Neutrophil (primary cell): Measurements from ENCODE around the gene KCNB1.

Experiments used
- H3K27ac ChIP-seq: fragments of 200-600 bp; sonication (generic); 2 replicates; pipeline ENCODE4 v1.5.1; 2016; ENCODE audit warnings: mild to moderate bottlenecking, moderate library complexity
- H3K27me3 ChIP-seq: fragments of 200-600 bp; sonication (generic); 2 replicates; pipeline ENCODE4 v1.6.0; 2016; ENCODE audit warnings: mild to moderate bottlenecking
- H3K36me3 ChIP-seq: fragments of 200-600 bp; sonication (generic); 2 replicates; pipeline ENCODE4 v1.5.1; 2017
- H3K4me1 ChIP-seq, 2 experiments: fragments of 200-600 bp in 1 of 2; sonication (generic) in 1 of 2; 1 replicate in 1 of 2; 2 replicates in 1 of 2; pipeline versions ENCODE4 v1.5.1 to v1.6.1; 2013 to 2016; ENCODE audit warnings: low read depth in 1 of 2, low read length in 1 of 2, mild to moderate bottlenecking in 1 of 2, moderate library complexity in 1 of 2; ENCODE audit not compliant: control insufficient read depth in 1 of 2, insufficient read depth in 1 of 2
- H3K4me3 ChIP-seq, 2 experiments: fragments of 200-600 bp in 1 of 2; sonication (generic) in 1 of 2; 1 replicate in 1 of 2; 2 replicates in 1 of 2; pipeline ENCODE4 v1.5.1; 2013 to 2016; ENCODE audit warnings: low read depth in 1 of 2, low read length in 1 of 2, mild to moderate bottlenecking in 1 of 2, moderate library complexity in 1 of 2
- H3K9me3 ChIP-seq: fragments of 200-600 bp; sonication (generic); 2 replicates; pipeline ENCODE4 v1.5.1; 2016
- CTCF ChIP-seq: fragments of 200-600 bp; sonication (generic); IDR thresholded peaks from 2 replicates; pipeline ENCODE4 v1.5.1; 2016; ENCODE audit warnings: antibody characterized with exemption

The KCNB1 gene

GRCh38 chr20:49417843-49418555, 64.5 kb downstream of the KCNB1 start:
- Histone ChIP-seq H3K36me3 (no peaks in the 10 kb centered on the region), H3K4me1 (no peaks in the 10 kb centered on the region), H3K27ac (no peak overlapping the region), H3K4me3 (no peak overlapping the region), H3K27me3 (peaks cover 29% of the 10 kb centered on the region), H3K9me3 (no peaks in the 10 kb centered on the region)
- no peak for TF ChIP-seq CTCF

GRCh38 chr20:49415668-49416044, 66.8 kb downstream of the KCNB1 start:
- H3K27ac ChIP-seq = no peak overlapping the region
- H3K4me1 ChIP-seq = no peaks in the 10 kb centered on the region
- TF ChIP-seq CTCF = no peak
- no peak overlapping the region for H3K4me3 ChIP-seq
- H3K9me3 ChIP-seq = no peaks in the 10 kb centered on the region
- H3K36me3 ChIP-seq = no peaks in the 10 kb centered on the region
- peaks cover 38% of the 10 kb centered on the region for H3K27me3 ChIP-seq

GRCh38 chr20:49415005-49415667, 67.3 kb downstream of the KCNB1 start:
- Histone ChIP-seq H3K27ac (no peak overlapping the region), H3K4me1 (no peaks in the 10 kb centered on the region), H3K27me3 (peaks cover 38% of the 10 kb centered on the region), H3K36me3 (no peaks in the 10 kb centered on the region), H3K4me3 (no peak overlapping the region), H3K9me3 (no peaks in the 10 kb centered on the region)
- TF ChIP-seq CTCF = no peak

DNA sequence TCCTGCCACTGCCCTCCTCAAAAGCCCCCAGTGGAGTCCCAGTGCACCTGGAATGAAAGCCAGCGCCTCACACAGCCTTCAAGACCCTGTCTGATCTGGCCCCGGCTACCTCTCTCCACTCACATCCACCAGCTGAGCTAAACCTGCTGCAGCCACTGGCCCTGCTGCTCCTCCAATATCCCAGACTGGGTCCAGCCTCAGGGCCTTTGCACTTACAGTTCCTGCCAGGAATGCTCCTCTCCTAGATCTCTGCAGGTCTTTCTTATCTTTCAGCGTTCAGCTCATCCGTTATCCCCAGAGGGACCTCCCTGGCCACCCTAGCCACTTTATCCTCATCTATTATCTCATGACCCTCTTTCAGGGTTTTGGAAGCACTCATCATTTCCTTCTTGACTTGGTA, 68.8 kb downstream of the KCNB1 start:
- Histone ChIP-seq H3K27ac (no peak overlapping the region), H3K4me1 (no peaks in the 10 kb centered on the region), H3K27me3 (peaks cover 38% of the 10 kb centered on the region), H3K9me3 (no peaks in the 10 kb centered on the region), H3K4me3 (no peak overlapping the region), H3K36me3 (no peaks in the 10 kb centered on the region)
- TF ChIP-seq CTCF = no peak

- no peaks in the 10 kb centered on the region for H3K36me3 ChIP-seq
- no peak for TF ChIP-seq CTCF
- no peaks in the 10 kb centered on the region for H3K9me3 ChIP-seq
- H3K27me3 ChIP-seq = peaks cover 37% of the 10 kb centered on the region
- no peaks in the 10 kb centered on the region for H3K4me1 ChIP-seq
- no peak overlapping the region for H3K27ac ChIP-seq
- H3K4me3 ChIP-seq = no peak overlapping the region
Observed at GRCh38 chr20:49412953-49413352, 69.5 kb downstream of the KCNB1 start.
